Fibroblast of villous mesenchyme (primary cell): ENCODE results near the gene IL17RE. TPM values are rescaled to one million over a fixed set of nuclear protein-coding genes. Genes with fewer than 3 reads are reported as not detected.

ENCODE experiments used
- DNase-seq: peaks from one replicate; pipeline ENCODE4 v3.0.0-alpha.2; 2010; ENCODE audit warnings: low read depth
- H3K4me3 ChIP-seq: 2 replicates; pipeline ENCODE4 v1.5.1; 2011; ENCODE audit warnings: low read depth, mild to moderate bottlenecking, low read length
- small RNA-seq: library from RNA; depleted of rRNA; stranded (forward); fragments of <200 nt; gene quantifications from one replicate; pipeline ENCODE3, GENCODE V24; 2012
- total RNA-seq: library from RNA; depleted of rRNA; stranded (reverse); fragments of >200 nt; gene quantifications from 2 replicates; pipeline ENCODE4 v1.2.3, GENCODE V29; 2012
- TF ChIP-seq, protein P1 (sequence below): IDR thresholded peaks from 2 replicates; pipeline ENCODE4 v1.5.1; 2012; ENCODE audit warnings: low read depth, mild to moderate bottlenecking, low read length; ENCODE audit not compliant: insufficient read depth

Gene IL17RE
- total RNA-seq, 1 donor: 0.43 TPM

DNA sequence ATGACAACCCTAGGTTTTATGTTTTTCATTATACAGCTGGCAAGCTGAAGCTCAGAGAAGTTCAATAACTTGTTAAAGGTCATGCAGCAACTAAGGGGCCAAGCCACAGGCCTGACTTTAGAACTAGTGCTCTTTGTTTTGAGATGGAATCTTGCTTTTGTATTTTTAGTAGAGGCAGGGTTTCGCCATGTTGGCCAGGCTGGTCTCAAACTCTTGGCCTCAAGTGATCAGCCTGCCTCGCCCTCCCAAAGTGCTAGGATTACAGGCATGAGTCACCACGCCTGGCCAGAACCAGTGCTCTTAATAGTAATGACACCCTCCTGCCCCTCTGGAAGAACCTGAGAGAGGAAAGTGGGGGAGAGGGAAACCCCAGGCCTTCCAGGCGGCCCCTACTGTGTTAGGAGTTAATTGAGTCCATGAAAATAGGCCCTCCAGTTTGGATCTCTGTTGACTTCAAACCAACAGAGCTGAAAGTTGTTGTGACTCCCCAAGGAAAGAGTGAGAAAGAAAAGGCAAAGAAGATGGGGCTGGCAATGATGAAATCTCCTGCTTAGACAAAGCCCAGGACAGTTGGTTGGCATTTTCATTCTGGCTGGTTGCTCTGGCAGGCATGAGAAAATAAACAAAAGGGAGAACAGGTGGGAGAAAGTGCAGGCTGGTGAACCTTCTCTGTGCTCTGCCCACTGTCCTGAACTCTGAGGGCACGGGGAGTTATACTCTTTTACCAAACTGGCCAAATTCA, 53.1 kb downstream of the IL17RE start:
- TF ChIP-seq, protein P1, sequence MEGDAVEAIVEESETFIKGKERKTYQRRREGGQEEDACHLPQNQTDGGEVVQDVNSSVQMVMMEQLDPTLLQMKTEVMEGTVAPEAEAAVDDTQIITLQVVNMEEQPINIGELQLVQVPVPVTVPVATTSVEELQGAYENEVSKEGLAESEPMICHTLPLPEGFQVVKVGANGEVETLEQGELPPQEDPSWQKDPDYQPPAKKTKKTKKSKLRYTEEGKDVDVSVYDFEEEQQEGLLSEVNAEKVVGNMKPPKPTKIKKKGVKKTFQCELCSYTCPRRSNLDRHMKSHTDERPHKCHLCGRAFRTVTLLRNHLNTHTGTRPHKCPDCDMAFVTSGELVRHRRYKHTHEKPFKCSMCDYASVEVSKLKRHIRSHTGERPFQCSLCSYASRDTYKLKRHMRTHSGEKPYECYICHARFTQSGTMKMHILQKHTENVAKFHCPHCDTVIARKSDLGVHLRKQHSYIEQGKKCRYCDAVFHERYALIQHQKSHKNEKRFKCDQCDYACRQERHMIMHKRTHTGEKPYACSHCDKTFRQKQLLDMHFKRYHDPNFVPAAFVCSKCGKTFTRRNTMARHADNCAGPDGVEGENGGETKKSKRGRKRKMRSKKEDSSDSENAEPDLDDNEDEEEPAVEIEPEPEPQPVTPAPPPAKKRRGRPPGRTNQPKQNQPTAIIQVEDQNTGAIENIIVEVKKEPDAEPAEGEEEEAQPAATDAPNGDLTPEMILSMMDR: no peak
- DNase-seq: no peak
- no peak overlapping the region for H3K4me3 ChIP-seq

- TF ChIP-seq, protein P1: no peak
- H3K4me3 ChIP-seq: no peak overlapping the region
- DNase-seq: no peak
Measured at GRCh38 chr3:9957214-9957613, 54.6 kb downstream of the IL17RE start.

GRCh38 chr3:9965200-9965875, 62.7 kb downstream of the IL17RE start:
- TF ChIP-seq, protein P1: no peak
- no peak for DNase-seq
- no peak overlapping the region for H3K4me3 ChIP-seq

Small RNAs within 50 kb of the gene (small RNA-seq; reads per million reads assigned to genes)
- gene RNU6-882P: not detected

Other genes with a start within 250 kb of the IL17RE start
- not detected in 2 replicates for gene CPNE9, start 199.0 kb upstream of the IL17RE start, total RNA-seq
- gene BRPF1, start 171.1 kb upstream of the IL17RE start, total RNA-seq: 15.5 and 17.3 TPM in 2 replicates
- 19.0 and 32.2 TPM in 2 replicates for gene OGG1, start 152.9 kb upstream of the IL17RE start, total RNA-seq
- gene CAMK1, start 132.9 kb upstream of the IL17RE start, total RNA-seq: 27.6 and 30.0 TPM in 2 replicates
- 92.4 and 109 TPM in 2 replicates for gene TADA3, start 110.4 kb upstream of the IL17RE start, total RNA-seq
- 216 and 304 TPM in 2 replicates for gene ARPC4, start 109.8 kb upstream of the IL17RE start, total RNA-seq
- gene TTLL3, start 92.6 kb upstream of the IL17RE start, total RNA-seq: 19.0 and 21.6 TPM in 2 replicates
- 28.3 and 31.1 TPM in 2 replicates for gene RPUSD3, start 58.8 kb upstream of the IL17RE start, total RNA-seq
- not detected in 2 replicates for gene CIDEC, start 22.6 kb upstream of the IL17RE start, total RNA-seq
- 15.1 and 24.2 TPM in 2 replicates for gene JAGN1, start 12.2 kb upstream of the IL17RE start, total RNA-seq
- 32.8 and 42.8 TPM in 2 replicates for gene IL17RC, start 14.2 kb downstream of the IL17RE start, total RNA-seq
- 13.2 and 16.0 TPM in 2 replicates for gene CRELD1, start 31.0 kb downstream of the IL17RE start, total RNA-seq
- gene PRRT3, start 49.6 kb downstream of the IL17RE start, total RNA-seq: 3.2 and 3.5 TPM in 2 replicates
- 35.4 and 52.7 TPM in 2 replicates for gene EMC3, start 84.0 kb downstream of the IL17RE start, total RNA-seq
- gene FANCD2, start 123.6 kb downstream of the IL17RE start, total RNA-seq: 15.5 and 23.3 TPM in 2 replicates
- gene FANCD2OS, start 205.4 kb downstream of the IL17RE start, total RNA-seq: not detected in 2 replicates
- 77.0 and 126 TPM in 2 replicates for gene BRK1, start 212.8 kb downstream of the IL17RE start, total RNA-seq
- 31.9 and 45.3 TPM in 2 replicates for gene VHL, start 238.9 kb downstream of the IL17RE start, total RNA-seq